Uterus (tissue), 4 donors: ENCODE data around the gene DAB2IP. TPM values are rescaled to one million over a fixed set of nuclear protein-coding genes. Genes with fewer than 3 reads are reported as not detected.

Source experiments
- DNase-seq, 2 donors: peaks; one replicate each; pipeline ENCODE4 v3.0.0-alpha.2; 2019 to 2020
- H3K27ac ChIP-seq, 2 donors: fragments of 200-600 bp; sonication (generic); 1 replicate in 1 of 2; 2 replicates in 1 of 2; pipeline ENCODE4 v1.5.1; 2016 to 2018
- H3K27me3 ChIP-seq, 2 donors: fragments of 200-600 bp; sonication (generic); one replicate each; pipeline ENCODE4 v1.5.1; 2018 to 2019; ENCODE audit warnings: control low read depth in 1 of 2
- H3K36me3 ChIP-seq, 2 donors: fragments of 200-600 bp; sonication (generic); one replicate each; pipeline ENCODE4 v1.5.1; 2019; ENCODE audit warnings: control low read depth in 1 of 2
- H3K4me1 ChIP-seq, 2 donors: fragments of 200-600 bp; sonication (generic); one replicate each; pipeline ENCODE4 v1.5.1; 2018 to 2019; ENCODE audit warnings: control low read depth in 1 of 2
- H3K4me3 ChIP-seq, 2 donors: fragments of 200-600 bp; sonication (generic); 1 replicate in 1 of 2; 2 replicates in 1 of 2; pipeline ENCODE4 v1.5.1; 2018 to 2019; ENCODE audit warnings: mild to moderate bottlenecking in 1 of 2
- H3K9me3 ChIP-seq, 2 donors: fragments of 200-600 bp; sonication (generic); one replicate each; pipeline ENCODE4 v1.5.1; 2019; ENCODE audit warnings: control low read depth in 1 of 2
- POLR2A ChIP-seq, 2 donors: fragments of 450-650 bp; IDR thresholded peaks; one replicate each; pipeline ENCODE4 v1.6.1; 2016; ENCODE audit warnings: antibody characterized with exemption in 2 of 2, mild to moderate bottlenecking in 1 of 2, moderate library complexity in 1 of 2
- intact Hi-C: fragments of 100-400 bp; cut with DNase I; formaldehyde crosslinking; loops from one replicate; pipeline ENCODE4 v1.15.1; 2023; ENCODE audit warnings: low total_unique reads
- total RNA-seq, 4 donors: library from RNA; depleted of rRNA in 3 of 4; stranded (reverse); fragments of >200 nt in 3 of 4; gene quantifications; one replicate each; pipeline versions ENCODE4 v1.1.0 to v1.2.4, GENCODE V29; 2014 to 2023
- TF ChIP-seq, protein P1 (sequence below), 4 experiments: fragments of 200-600 bp in 2 of 4; fragments of 450-650 bp in 2 of 4; sonication (generic) in 2 of 4; IDR thresholded peaks; one replicate each; pipeline ENCODE4 v1.5.1; 2016 to 2019; ENCODE audit warnings: antibody characterized with exemption in 4 of 4, mild to moderate bottlenecking in 2 of 4, moderate library complexity in 1 of 4
- donor health status: DM: yes; HTN: yes; CAD: no.

The DAB2IP gene
- total RNA-seq, 4 donors from 2014 or later, result 22.0 to 139 (median 31.6) TPM

DNA sequence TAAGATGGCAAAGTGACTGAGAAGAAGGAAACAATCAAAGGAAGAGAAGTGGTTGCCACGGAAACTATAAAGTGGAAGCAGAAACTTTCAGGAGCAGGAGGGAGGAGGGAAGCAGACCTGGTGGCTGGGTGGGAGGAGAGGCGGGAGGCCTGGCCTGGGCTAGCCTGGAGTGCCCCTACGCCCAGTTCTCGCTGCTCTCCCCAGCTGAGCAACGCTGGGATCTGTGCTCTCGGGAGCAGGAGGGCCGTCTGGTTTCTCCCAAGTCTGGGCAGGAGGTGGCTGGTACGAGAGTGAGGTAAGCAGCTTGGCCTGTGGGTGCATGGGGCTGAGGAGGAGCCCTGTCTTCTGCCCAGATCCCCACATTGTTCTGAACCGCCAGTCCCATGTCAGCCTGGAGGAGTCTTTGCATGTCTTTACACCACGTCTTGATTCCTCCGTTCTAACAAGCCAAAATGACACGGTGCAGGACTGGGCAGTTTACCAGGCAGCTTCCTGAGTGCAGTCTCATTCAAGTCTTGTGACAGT is 15.0 kb upstream of the DAB2IP start:
- Histone ChIP-seq H3K4me3 (no peak overlapping the region), H3K36me3 (no peaks in the 10 kb centered on the region), H3K27me3 (no peaks in the 10 kb centered on the region), H3K27ac (peak overlapping the region; percentile 46 to 73), H3K4me1 (peaks cover 0 to 28% of the 10 kb centered on the region in 2 donors), H3K9me3 (no peaks in the 10 kb centered on the region)
- peak; percentile 64 to 69 for DNase-seq
- intact Hi-C loops, result loop anchor here (10.0 kb wide), 1 partner anchor 358 kb away; no protein-coding TSS in a partner anchor
- no peak for TF ChIP-seq POLR2A (IDR thresholded peaks at IDR 0.05)
- TF ChIP-seq, protein P1, sequence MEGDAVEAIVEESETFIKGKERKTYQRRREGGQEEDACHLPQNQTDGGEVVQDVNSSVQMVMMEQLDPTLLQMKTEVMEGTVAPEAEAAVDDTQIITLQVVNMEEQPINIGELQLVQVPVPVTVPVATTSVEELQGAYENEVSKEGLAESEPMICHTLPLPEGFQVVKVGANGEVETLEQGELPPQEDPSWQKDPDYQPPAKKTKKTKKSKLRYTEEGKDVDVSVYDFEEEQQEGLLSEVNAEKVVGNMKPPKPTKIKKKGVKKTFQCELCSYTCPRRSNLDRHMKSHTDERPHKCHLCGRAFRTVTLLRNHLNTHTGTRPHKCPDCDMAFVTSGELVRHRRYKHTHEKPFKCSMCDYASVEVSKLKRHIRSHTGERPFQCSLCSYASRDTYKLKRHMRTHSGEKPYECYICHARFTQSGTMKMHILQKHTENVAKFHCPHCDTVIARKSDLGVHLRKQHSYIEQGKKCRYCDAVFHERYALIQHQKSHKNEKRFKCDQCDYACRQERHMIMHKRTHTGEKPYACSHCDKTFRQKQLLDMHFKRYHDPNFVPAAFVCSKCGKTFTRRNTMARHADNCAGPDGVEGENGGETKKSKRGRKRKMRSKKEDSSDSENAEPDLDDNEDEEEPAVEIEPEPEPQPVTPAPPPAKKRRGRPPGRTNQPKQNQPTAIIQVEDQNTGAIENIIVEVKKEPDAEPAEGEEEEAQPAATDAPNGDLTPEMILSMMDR (IDR thresholded peaks at IDR 0.05), result no peak

DNA sequence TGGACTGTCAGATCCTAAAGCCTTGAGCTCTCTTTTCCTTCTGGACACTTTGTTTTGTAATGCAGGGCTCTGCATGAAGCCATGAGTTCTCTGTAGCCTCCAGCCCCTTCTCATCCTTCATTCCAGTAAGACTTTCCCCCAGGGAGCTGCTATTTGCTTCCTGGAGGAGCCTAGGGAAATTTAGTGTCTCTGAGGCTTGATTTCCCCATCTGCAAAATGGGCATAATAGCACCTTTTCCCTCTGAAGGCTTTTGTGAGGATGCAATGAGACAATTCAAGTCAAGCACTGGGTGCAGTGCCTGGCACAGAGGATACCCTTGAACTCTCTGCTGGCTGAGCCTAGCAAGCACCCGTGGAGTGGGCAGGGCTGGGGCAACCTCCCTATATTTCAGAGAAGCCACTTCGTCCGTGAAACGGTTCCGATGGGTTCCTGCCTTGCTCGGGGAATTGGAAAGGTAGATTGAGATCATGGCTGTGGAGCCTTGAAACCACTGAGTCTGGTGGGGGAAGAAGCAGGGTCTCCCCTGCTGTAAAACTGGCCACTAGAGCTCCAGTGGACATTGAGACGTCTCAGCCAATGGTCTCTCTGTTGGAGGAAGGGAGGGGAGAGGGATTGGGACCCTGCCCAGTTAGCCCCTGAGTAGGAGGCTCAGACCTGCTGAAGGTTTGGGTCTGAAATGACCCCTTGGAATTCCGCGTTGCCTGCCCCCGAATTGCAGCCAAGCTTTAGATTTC is 14.3 kb upstream of the DAB2IP start:
- Histone ChIP-seq H3K9me3 (no peaks in the 10 kb centered on the region), H3K27me3 (no peaks in the 10 kb centered on the region), H3K36me3 (no peaks in the 10 kb centered on the region), H3K27ac (peak overlapping the region; percentile 46 to 73), H3K4me1 (peaks cover 0 to 25% of the 10 kb centered on the region in 2 donors), H3K4me3 (no peak overlapping the region)
- DNase-seq, result no peak
- no peak for TF ChIP-seq POLR2A (IDR thresholded peaks at IDR 0.05)
- TF ChIP-seq, protein P1 (IDR thresholded peaks at IDR 0.05), result no peak
- intact Hi-C loops, result loop anchor here (10.0 kb wide), 1 partner anchor 358 kb away; no protein-coding TSS in a partner anchor

DNA sequence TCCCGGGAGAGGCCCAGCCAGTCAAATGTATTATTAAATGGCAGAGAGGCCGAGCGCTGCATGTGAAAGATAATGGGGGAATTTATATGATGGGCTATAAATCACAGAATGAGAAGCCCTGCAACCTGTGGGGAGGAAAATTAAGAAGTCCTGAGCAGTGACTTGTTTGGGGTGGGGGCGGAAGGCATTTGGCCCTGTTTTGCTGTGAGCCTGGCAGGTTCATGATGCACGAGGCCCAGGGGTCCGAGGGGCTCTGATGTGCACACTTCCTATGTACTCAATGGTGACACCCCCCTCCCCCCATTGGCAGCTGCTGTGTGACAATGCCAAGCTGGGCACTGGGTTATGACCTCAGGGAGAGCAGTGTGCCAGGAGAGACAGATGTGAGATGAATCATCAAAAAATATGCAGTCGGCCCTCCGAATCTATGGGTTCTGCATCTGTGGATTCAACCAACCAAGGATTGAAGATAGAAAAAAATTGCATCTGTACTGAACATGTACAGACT is 13.7 kb upstream of the DAB2IP start:
- intact Hi-C loops, result loop anchor here (10.0 kb wide), 1 partner anchor 357 kb away; no protein-coding TSS in a partner anchor
- no peaks in the 10 kb centered on the region for H3K36me3 ChIP-seq
- no peak for DNase-seq
- peaks cover 0 to 19% of the 10 kb centered on the region in 2 donors for H3K4me1 ChIP-seq
- H3K27me3 ChIP-seq, result no peaks in the 10 kb centered on the region
- H3K4me3 ChIP-seq, result no peak overlapping the region
- H3K27ac ChIP-seq, result peak overlapping the region; percentile 46 to 73
- TF ChIP-seq, protein P1 (IDR thresholded peaks at IDR 0.05), result no peak
- TF ChIP-seq POLR2A (IDR thresholded peaks at IDR 0.05), result no peak
- no peaks in the 10 kb centered on the region for H3K9me3 ChIP-seq

DNA sequence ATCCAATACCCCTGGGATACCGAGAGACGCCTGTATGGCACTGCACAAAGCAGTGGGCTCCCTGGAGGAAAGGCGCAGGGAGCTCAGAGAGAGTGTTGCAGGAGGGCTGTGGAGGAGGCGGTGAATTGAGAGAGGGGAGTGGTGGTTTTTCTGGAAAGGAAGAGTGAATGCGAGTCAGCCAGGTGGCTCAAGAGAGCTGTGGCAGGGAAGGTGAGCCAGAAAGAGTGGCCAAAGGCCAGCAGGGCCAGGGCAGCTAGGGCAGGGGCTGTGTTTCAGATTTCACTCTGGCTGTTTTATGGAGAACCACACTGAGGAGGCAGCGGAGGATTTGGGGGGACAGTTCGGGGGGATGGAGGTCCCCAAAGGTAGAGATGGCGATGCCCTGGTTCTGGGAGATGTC is 13.0 kb upstream of the DAB2IP start:
- DNase-seq, result no peak
- TF ChIP-seq POLR2A (IDR thresholded peaks at IDR 0.05), result no peak
- TF ChIP-seq, protein P1 (IDR thresholded peaks at IDR 0.05), result no peak
- no peaks in the 10 kb centered on the region for H3K36me3 ChIP-seq
- H3K27ac ChIP-seq, result peak overlapping the region; percentile 46 to 73
- no peaks in the 10 kb centered on the region for H3K27me3 ChIP-seq
- peaks cover 0 to 17% of the 10 kb centered on the region in 2 donors for H3K4me1 ChIP-seq
- no peaks in the 10 kb centered on the region for H3K9me3 ChIP-seq
- intact Hi-C loops, result loop anchor here (10.0 kb wide), 1 partner anchor 356 kb away; no protein-coding TSS in a partner anchor
- no peak overlapping the region for H3K4me3 ChIP-seq
